K562 (cell line): ENCODE measurements around the gene RABGAP1L. TPM values are rescaled to one million over a fixed set of nuclear protein-coding genes. Genes with fewer than 3 reads are reported as not detected.

Experiments
- C11orf30 ChIP-seq: fragments of 450-650 bp; IDR thresholded peaks from 2 replicates; pipeline ENCODE4 v1.6.1; 2016; ENCODE audit warnings: low read depth, mild to moderate bottlenecking
- DMBX1 ChIP-seq: fragments of 250-450 bp; sonication (Bioruptor Pico); IDR thresholded peaks from 2 replicates; pipeline ENCODE4 v1.8.0; 2022; ENCODE audit warnings: inconsistent platforms, mild to moderate bottlenecking, moderate library complexity, borderline replicate concordance
- GATAD2B ChIP-seq: fragments of 450-650 bp; IDR thresholded peaks from 2 replicates; pipeline ENCODE4 v1.6.1; 2017; ENCODE audit warnings: mild to moderate bottlenecking, borderline replicate concordance
- HNRNPH1 ChIP-seq: fragments of 200-400 bp; formaldehyde crosslinking; optimal IDR thresholded peaks from 2 replicates; pipeline ENCODE3; 2017; ENCODE audit warnings: low read depth, mild to moderate bottlenecking, low read length, moderate library complexity
- JUNB ChIP-seq: fragments of 450-650 bp; formaldehyde crosslinking; conservative IDR thresholded peaks from 2 replicates; pipeline ENCODE4 v1.4.0; 2020; ENCODE audit warnings: mild to moderate bottlenecking
- MAZ ChIP-seq, 2 experiments: fragments of 450-650 bp in 1 of 2; sonication (generic) in 1 of 2; formaldehyde crosslinking; IDR thresholded peaks in 1 of 2; conservative IDR thresholded peaks in 1 of 2; 2 replicates each; pipeline versions ENCODE4 v1.4.0 to v1.5.0; 2020; ENCODE audit warnings: mild to moderate bottlenecking in 1 of 2, missing genetic modification reagents in 1 of 2
- SAFB ChIP-seq: fragments of 200-400 bp; formaldehyde crosslinking; IDR thresholded peaks from 2 replicates; pipeline ENCODE4 v1.6.1; 2017; ENCODE audit warnings: low read depth, low read length, borderline replicate concordance
- SMARCC2 ChIP-seq: fragments of 450-650 bp; IDR thresholded peaks from 2 replicates; pipeline ENCODE4 v1.6.1; 2017; ENCODE audit warnings: antibody characterized with exemption, moderate library complexity, mild to moderate bottlenecking, low read depth
- SRSF3 ChIP-seq: fragments of 200-400 bp; formaldehyde crosslinking; IDR thresholded peaks from 2 replicates; pipeline ENCODE4 v1.6.1; 2016; ENCODE audit warnings: mild to moderate bottlenecking, low read length, moderate library complexity; ENCODE audit not compliant: insufficient read depth
- TAF1 ChIP-seq: IDR thresholded peaks from 2 replicates; pipeline ENCODE4 v1.6.1; 2011; ENCODE audit warnings: mild to moderate bottlenecking, low read length, moderate library complexity; ENCODE audit not compliant: insufficient read depth, control insufficient read depth, severe bottlenecking; ENCODE audit errors: extremely low read depth
- THRAP3 ChIP-seq: fragments of 450-650 bp; IDR thresholded peaks from 2 replicates; pipeline ENCODE4 v1.6.1; 2016; ENCODE audit warnings: mild to moderate bottlenecking, inconsistent platforms, borderline replicate concordance
- U2AF2 ChIP-seq: fragments of 200-400 bp; formaldehyde crosslinking; optimal IDR thresholded peaks from 2 replicates; pipeline ENCODE3; 2017; ENCODE audit warnings: low read depth, mild to moderate bottlenecking, low read length
- ZNF445 ChIP-seq: fragments of 250-450 bp; sonication (Bioruptor Pico); IDR thresholded peaks from 2 replicates; pipeline ENCODE4 v1.4.0; 2020; ENCODE audit warnings: low read depth, mild to moderate bottlenecking, moderate library complexity
- ZNF644 ChIP-seq: fragments of 200-800 bp; sonication (Bioruptor generic); IDR thresholded peaks from 2 replicates; pipeline ENCODE4 v1.6.1; 2016; ENCODE audit warnings: low read depth, missing genetic modification characterization, missing compliant biosample characterization
- polyA plus RNA-seq, 8 experiments: library from polyadenylated mRNA; depleted of rRNA in 4 of 8; stranded (reverse) in 5 of 8; unstranded in 3 of 8; fragments of >200 nt; fragmentation: Nextera tagmentation in 2 of 8; fragmentation: Illumina TruSeq in 1 of 8; extraction: Ambion mirVana in 2 of 8; extraction: Trizol in 1 of 8; gene quantifications; 2 replicates each; pipeline versions ENCODE4 v1.2.1 to v1.2.3, GENCODE V29; 2011 to 2014; ENCODE audit warnings: inconsistent platforms in 1 of 8, missing spikeins in 1 of 8
- total RNA-seq, 7 experiments: library from RNA; depleted of rRNA in 6 of 7; stranded (reverse); fragments of >200 nt in 6 of 7; fragmentation: Illumina TruSeq in 2 of 7; extraction: Trizol in 2 of 7; gene quantifications; 2 replicates each; pipeline versions ENCODE4 v1.2.1 to v1.2.3, GENCODE V29; 2011 to 2021; ENCODE audit warnings: low replicate concordance in 1 of 7
- TF ChIP-seq, protein P1 (sequence below), 3 experiments: IDR thresholded peaks in 2 of 3; conservative IDR thresholded peaks in 1 of 3; 2 replicates each; pipeline ENCODE4 v1.5.1; 2011 to 2012; ENCODE audit warnings: low read length in 3 of 3, mild to moderate bottlenecking in 3 of 3, control low read depth in 2 of 3, improper control_type of control experiment in 1 of 3, inconsistent platforms in 1 of 3, low read depth in 1 of 3, mixed read lengths in 1 of 3, moderate library complexity in 1 of 3; ENCODE audit not compliant: insufficient read depth in 2 of 3
- TF ChIP-seq, protein P2 (sequence below): fragments of 250-450 bp; sonication (Bioruptor Pico); IDR thresholded peaks from 2 replicates; pipeline ENCODE4 v1.5.0; 2021
- TF ChIP-seq, protein P3 (sequence below): IDR thresholded peaks from 2 replicates; pipeline ENCODE4 v1.6.1; 2011; ENCODE audit warnings: borderline replicate concordance, low read depth, mild to moderate bottlenecking, moderate library complexity, low read length; ENCODE audit not compliant: insufficient read depth, poor library complexity, severe bottlenecking
- TF ChIP-seq, protein P4 (sequence below): fragments of 250-450 bp; sonication (Bioruptor Pico); IDR thresholded peaks from 2 replicates; pipeline ENCODE4 v1.4.0; 2020; ENCODE audit warnings: mild to moderate bottlenecking, moderate library complexity, borderline replicate concordance

Gene RABGAP1L
- total and polyA plus RNA-seq, 9 of the 15 experiments (the other 6 are each of a cell fraction or from before 2014, with no cell fraction given): 16.5 to 44.9 (median 26.7) TPM

DNA sequence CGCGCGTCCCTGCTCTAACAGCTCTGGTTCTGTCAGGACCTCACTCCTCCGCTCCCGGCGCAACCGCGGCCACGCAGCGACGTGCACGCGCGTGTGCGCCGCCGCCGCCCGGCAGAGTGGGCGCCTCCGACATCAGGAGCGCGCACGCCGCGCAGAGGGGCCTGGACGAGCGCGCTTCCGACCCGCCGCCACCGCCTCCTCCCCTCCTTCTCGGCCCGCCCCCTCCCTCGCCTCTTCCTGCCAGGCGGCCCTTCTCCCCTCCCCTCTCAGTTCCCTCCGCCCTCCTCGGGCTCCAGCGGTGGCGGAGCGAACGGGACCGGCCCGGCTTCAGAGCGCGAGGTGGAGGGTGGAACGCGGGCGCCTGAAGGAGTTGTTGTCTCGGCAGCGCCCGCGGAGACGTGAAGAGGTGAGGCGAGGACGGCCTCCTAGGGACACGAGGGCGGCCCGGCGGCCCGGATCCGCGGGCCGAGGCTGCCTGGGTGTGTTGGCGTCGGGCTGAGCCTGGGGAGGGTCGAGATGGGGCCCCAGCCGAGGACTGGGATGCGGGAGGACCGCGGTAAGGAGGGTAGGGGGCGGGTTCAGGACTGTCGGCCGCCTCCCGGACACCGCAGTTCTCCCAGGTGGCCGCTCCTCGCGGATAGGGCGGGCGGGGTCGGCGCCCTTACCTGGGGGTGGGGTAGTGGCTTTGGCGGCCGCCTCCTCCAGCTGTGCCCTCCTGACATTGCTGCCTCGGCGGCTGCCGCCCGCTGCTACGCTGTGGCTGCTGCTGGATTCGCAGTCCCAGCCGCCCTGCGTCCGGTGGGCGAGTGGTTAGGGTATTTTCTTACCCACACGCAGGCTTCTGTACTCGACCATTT lies at the start of gene RABGAP1L (continued):
- TF ChIP-seq JUNB (CRISPR knock-in tag) (no peak), THRAP3 (no peak), C11orf30 (no peak), SRSF3 (0 out of 2 replicates have a peak, but pooled peaks have one; percentile 33), DMBX1 (CRISPR knock-in tag) (peak; percentile 95; the same call in 1 of the 2 replicates), SMARCC2 (no peak), ZNF644 (tag) (peak; percentile 96), ZNF445 (CRISPR knock-in tag) (no peak), U2AF2 (no peak), GATAD2B (peak; percentile 98), HNRNPH1 (no peak), TAF1 (peak; percentile 93), MAZ (CRISPR knock-in tag; conservative IDR thresholded peaks at IDR 0.05 in 1 of 2, IDR thresholded peaks at IDR 0.05 in 1 of 2) (peak; percentile 99), SAFB (peak; percentile 98)
- TF ChIP-seq, protein P1, sequence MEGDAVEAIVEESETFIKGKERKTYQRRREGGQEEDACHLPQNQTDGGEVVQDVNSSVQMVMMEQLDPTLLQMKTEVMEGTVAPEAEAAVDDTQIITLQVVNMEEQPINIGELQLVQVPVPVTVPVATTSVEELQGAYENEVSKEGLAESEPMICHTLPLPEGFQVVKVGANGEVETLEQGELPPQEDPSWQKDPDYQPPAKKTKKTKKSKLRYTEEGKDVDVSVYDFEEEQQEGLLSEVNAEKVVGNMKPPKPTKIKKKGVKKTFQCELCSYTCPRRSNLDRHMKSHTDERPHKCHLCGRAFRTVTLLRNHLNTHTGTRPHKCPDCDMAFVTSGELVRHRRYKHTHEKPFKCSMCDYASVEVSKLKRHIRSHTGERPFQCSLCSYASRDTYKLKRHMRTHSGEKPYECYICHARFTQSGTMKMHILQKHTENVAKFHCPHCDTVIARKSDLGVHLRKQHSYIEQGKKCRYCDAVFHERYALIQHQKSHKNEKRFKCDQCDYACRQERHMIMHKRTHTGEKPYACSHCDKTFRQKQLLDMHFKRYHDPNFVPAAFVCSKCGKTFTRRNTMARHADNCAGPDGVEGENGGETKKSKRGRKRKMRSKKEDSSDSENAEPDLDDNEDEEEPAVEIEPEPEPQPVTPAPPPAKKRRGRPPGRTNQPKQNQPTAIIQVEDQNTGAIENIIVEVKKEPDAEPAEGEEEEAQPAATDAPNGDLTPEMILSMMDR (IDR thresholded peaks at IDR 0.05 in 2 of 3, conservative IDR thresholded peaks at IDR 0.05 in 1 of 3; ENCODE audit: insufficient read depth in 2 of 3, low read depth in 1 of 3, low read length in 3 of 3): peak in 2 of 3 experiments; percentile 3 to 9; a peak in 1 of 6 replicates
- TF ChIP-seq, protein P2, sequence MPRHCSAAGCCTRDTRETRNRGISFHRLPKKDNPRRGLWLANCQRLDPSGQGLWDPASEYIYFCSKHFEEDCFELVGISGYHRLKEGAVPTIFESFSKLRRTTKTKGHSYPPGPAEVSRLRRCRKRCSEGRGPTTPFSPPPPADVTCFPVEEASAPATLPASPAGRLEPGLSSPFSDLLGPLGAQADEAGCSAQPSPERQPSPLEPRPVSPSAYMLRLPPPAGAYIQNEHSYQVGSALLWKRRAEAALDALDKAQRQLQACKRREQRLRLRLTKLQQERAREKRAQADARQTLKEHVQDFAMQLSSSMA: no peak
- TF ChIP-seq, protein P3, sequence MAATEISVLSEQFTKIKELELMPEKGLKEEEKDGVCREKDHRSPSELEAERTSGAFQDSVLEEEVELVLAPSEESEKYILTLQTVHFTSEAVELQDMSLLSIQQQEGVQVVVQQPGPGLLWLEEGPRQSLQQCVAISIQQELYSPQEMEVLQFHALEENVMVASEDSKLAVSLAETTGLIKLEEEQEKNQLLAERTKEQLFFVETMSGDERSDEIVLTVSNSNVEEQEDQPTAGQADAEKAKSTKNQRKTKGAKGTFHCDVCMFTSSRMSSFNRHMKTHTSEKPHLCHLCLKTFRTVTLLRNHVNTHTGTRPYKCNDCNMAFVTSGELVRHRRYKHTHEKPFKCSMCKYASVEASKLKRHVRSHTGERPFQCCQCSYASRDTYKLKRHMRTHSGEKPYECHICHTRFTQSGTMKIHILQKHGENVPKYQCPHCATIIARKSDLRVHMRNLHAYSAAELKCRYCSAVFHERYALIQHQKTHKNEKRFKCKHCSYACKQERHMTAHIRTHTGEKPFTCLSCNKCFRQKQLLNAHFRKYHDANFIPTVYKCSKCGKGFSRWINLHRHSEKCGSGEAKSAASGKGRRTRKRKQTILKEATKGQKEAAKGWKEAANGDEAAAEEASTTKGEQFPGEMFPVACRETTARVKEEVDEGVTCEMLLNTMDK: no peak
- TF ChIP-seq, protein P4, sequence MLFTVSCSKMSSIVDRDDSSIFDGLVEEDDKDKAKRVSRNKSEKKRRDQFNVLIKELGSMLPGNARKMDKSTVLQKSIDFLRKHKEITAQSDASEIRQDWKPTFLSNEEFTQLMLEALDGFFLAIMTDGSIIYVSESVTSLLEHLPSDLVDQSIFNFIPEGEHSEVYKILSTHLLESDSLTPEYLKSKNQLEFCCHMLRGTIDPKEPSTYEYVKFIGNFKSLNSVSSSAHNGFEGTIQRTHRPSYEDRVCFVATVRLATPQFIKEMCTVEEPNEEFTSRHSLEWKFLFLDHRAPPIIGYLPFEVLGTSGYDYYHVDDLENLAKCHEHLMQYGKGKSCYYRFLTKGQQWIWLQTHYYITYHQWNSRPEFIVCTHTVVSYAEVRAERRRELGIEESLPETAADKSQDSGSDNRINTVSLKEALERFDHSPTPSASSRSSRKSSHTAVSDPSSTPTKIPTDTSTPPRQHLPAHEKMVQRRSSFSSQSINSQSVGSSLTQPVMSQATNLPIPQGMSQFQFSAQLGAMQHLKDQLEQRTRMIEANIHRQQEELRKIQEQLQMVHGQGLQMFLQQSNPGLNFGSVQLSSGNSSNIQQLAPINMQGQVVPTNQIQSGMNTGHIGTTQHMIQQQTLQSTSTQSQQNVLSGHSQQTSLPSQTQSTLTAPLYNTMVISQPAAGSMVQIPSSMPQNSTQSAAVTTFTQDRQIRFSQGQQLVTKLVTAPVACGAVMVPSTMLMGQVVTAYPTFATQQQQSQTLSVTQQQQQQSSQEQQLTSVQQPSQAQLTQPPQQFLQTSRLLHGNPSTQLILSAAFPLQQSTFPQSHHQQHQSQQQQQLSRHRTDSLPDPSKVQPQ: no peak
